ENCODE measurements around the gene AHCYL2. TPM values are rescaled to one million over a fixed set of nuclear protein-coding genes. Genes with fewer than 3 reads are reported as not detected.

The AHCYL2 gene
- total and polyA plus RNA-seq, 2 of the 8 experiments (the other 6 are each of a cell fraction or from before 2014, with no cell fraction given): 20.7 to 25.4 TPM

DNA sequence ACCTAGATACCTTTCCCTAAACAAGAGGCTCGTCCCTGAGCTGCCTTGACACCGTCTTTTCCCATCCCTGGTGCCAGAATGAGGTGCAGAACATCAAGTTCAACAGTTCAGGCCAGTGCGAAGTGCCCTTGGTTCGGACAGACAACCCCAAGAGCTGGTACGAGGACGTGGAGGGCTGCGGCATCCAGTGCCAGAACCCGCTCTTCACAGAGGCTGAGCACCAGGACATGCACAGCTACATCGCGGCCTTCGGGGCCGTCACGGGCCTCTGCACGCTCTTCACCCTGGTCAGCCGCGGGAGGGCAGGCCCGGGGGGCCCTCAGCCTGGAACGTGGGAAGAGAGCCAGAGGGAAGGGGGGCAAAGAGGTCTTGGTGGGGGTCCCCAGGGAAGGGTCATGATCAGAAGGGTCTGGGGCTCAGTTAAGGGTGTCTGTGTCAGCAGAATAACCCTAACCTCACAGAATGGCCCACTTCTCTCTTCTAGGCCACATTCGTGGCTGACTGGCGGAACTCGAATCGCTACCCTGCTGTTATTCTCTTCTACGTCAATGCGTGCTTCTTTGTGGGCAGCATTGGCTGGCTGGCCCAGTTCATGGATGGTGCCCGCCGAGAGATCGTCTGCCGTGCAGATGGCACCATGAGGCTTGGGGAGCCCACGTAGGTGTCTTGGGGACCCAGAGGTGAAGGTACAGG is 19.6 kb upstream of the AHCYL2 start:
- H4K8ac ChIP-seq (ENCODE audit: extremely low read depth, insufficient read depth, low read length): no peak overlapping the region
- H3K4me1 ChIP-seq (replicated peaks in 1 of 4; ENCODE audit: control insufficient read depth in 3 of 4, insufficient read depth in 4 of 4, low read length in 3 of 4): no peaks in the 10 kb centered on the region
- ChIA-PET POLR2A (ENCODE audit: partially characterized antibody) (interaction anchor here (2.2 kb wide), 1 partner anchor 17 kb away, joined by 5 read pairs; the partner anchor contains the start of gene SMO), CTCF (ENCODE audit: partially characterized antibody) (interaction anchor here (0.7 to 5.8 kb wide), 5 partner anchors 8 to 81 kb away, joined by 3 to 26 read pairs (median 4); no protein-coding TSS in a partner anchor)
- no peak overlapping the region for H3K14ac ChIP-seq (ENCODE audit: insufficient read length)
- FAIRE-seq (no peak), DNase-seq (ENCODE audit: low read depth in 1 of 2, low spot score in 2 of 2) (no peak)
- H2AFZ ChIP-seq (ENCODE audit: low read length): no peak overlapping the region
- no peak overlapping the region for H2BK120ac ChIP-seq (replicated peaks; ENCODE audit: low read depth, low read length)
- peaks cover 0 to 12% of the 10 kb centered on the region in 2 experiments; a peak in 2 of 4 replicates for H3K79me2 ChIP-seq (ENCODE audit: control insufficient read depth in 1 of 2, insufficient read depth in 2 of 2, low read length in 2 of 2)
- H2BK20ac ChIP-seq (ENCODE audit: low read length): no peak overlapping the region
- H2AK5ac ChIP-seq (ENCODE audit: low read depth, low read length): no peak overlapping the region
- H3K9me3 ChIP-seq (ENCODE audit: insufficient read depth in 2 of 2, low read depth in 1 of 2, low read length in 1 of 2): no peaks in the 10 kb centered on the region
- H3K4me3 ChIP-seq (ENCODE audit: extremely low read depth in 1 of 4, insufficient read depth in 2 of 4, low read depth in 3 of 4, low read length in 4 of 4): no peak overlapping the region
- no peak overlapping the region for H3K27ac ChIP-seq (ENCODE audit: low read depth, low read length)
- no peak overlapping the region for H3K56ac ChIP-seq (replicated peaks; ENCODE audit: insufficient read length, low read depth, low read length)
- no peak overlapping the region for H3K4ac ChIP-seq (replicated peaks; ENCODE audit: insufficient read length, low read depth, low read length)
- peaks cover 0 to 12% of the 10 kb centered on the region in 2 experiments for H4K20me1 ChIP-seq (replicated peaks in 1 of 2; ENCODE audit: control insufficient read depth in 1 of 2, insufficient read depth in 2 of 2, low read length in 2 of 2)
- TF ChIP-seq, protein P1, sequence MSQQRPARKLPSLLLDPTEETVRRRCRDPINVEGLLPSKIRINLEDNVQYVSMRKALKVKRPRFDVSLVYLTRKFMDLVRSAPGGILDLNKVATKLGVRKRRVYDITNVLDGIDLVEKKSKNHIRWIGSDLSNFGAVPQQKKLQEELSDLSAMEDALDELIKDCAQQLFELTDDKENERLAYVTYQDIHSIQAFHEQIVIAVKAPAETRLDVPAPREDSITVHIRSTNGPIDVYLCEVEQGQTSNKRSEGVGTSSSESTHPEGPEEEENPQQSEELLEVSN (IDR thresholded peaks at IDR 0.05): no peak
- no peak for TF ChIP-seq SIRT6 (IDR thresholded peaks at IDR 0.05; ENCODE audit: low read length)
- TF ChIP-seq NRF1 (IDR thresholded peaks at IDR 0.05; ENCODE audit: low read depth, low read length): no peak
- H2BK15ac ChIP-seq (ENCODE audit: low read length): no peak overlapping the region
- peaks cover 6% of the 10 kb centered on the region; the same call in 1 of the 2 replicates for H3K79me1 ChIP-seq (ENCODE audit: low read depth, low read length)
- no peak overlapping the region for H3K4me2 ChIP-seq (ENCODE audit: insufficient read depth in 1 of 2, low read depth in 2 of 2, low read length in 2 of 2)
- H2BK5ac ChIP-seq (ENCODE audit: low read depth, low read length): no peak overlapping the region
- H4K91ac ChIP-seq (replicated peaks; ENCODE audit: insufficient read length, low read length): no peak overlapping the region
- H3K36me3 ChIP-seq (ENCODE audit: control insufficient read depth in 2 of 4, insufficient read depth in 4 of 4, low read length in 3 of 4): peaks cover 5 to 33% (median 18%) of the 10 kb centered on the region in 4 experiments; a peak in 7 of 8 replicates
- H3K9ac ChIP-seq (replicated peaks in 1 of 4; ENCODE audit: extremely low read depth in 1 of 4, low read depth in 3 of 4, low read length in 3 of 4): no peak overlapping the region
- no peak overlapping the region for H3K23ac ChIP-seq (ENCODE audit: insufficient read length)
- H4K5ac ChIP-seq (ENCODE audit: insufficient read length, low read depth, low read length): no peak overlapping the region
- H3K27me3 ChIP-seq (replicated peaks in 1 of 4; ENCODE audit: control insufficient read depth in 3 of 4, extremely low read depth in 1 of 4, insufficient read depth in 3 of 4, low read length in 3 of 4): no peaks in the 10 kb centered on the region
- 86% methylated on average over 29 of the region's 29 CpGs; no CpG with 5 or more reads in 1 of the 2 experiments for WGBS, 2 experiments (ENCODE audit: extremely low coverage in 1 of 2, insufficient coverage in 1 of 2, insufficient read length in 1 of 2, insufficient replicate concordance in 2 of 2, low coverage in 1 of 2, low lambda C conversion rate in 2 of 2, missing lambda C conversion rate in 1 of 2)
- no peak overlapping the region for H3K18ac ChIP-seq (ENCODE audit: extremely low read depth, low read length)
- no peak overlapping the region for H2BK12ac ChIP-seq (ENCODE audit: low read depth, low read length)
- H3K23me2 ChIP-seq (ENCODE audit: low read depth, low read length): no peaks in the 10 kb centered on the region
